Lung (tissue), 12 donors: ENCODE results near the gene MPG. TPM values are rescaled to one million over a fixed set of nuclear protein-coding genes. Genes with fewer than 3 reads are reported as not detected.

Source experiments
- ATAC-seq: fragments of 200-7000 bp; cut with Tn5 transposase; one replicate; pipeline ENCODE4 v1.9.1; 2020; ENCODE audit warnings: moderate number of reproducible peaks; ENCODE audit not compliant: insufficient read depth, low FRiP score
- DNase-seq, 3 donors: peaks; one replicate each; pipeline ENCODE4 v3.0.0-alpha.2; 2013 to 2017
- H3K27ac ChIP-seq, 2 donors: one replicate each; pipeline ENCODE4 v1.5.1; 2013; ENCODE audit warnings: mild to moderate bottlenecking in 2 of 2, moderate library complexity in 2 of 2, control low read depth in 1 of 2, inconsistent platforms in 1 of 2, low read depth in 1 of 2, low read length in 1 of 2
- H3K27me3 ChIP-seq, 3 donors: one replicate each; pipeline ENCODE4 v1.5.1; 2013; ENCODE audit warnings: low read length in 2 of 3; ENCODE audit not compliant: control insufficient read depth in 3 of 3, insufficient read depth in 3 of 3
- H3K36me3 ChIP-seq, 4 donors: one replicate each; pipeline ENCODE4 v1.5.1; 2013; ENCODE audit warnings: low read length in 4 of 4, mild to moderate bottlenecking in 1 of 4, moderate library complexity in 1 of 4; ENCODE audit not compliant: control insufficient read depth in 4 of 4, insufficient read depth in 4 of 4
- H3K4me1 ChIP-seq, 5 donors: one replicate each; pipeline ENCODE4 v1.5.1; 2013; ENCODE audit warnings: low read length in 5 of 5, mild to moderate bottlenecking in 2 of 5, moderate library complexity in 1 of 5; ENCODE audit not compliant: control insufficient read depth in 5 of 5, insufficient read depth in 5 of 5
- H3K4me3 ChIP-seq: one replicate; pipeline ENCODE4 v1.5.1; 2013; ENCODE audit warnings: mild to moderate bottlenecking, control low read depth, moderate library complexity
- H3K9ac ChIP-seq, 2 donors: one replicate each; pipeline ENCODE4 v1.5.1; 2013; ENCODE audit warnings: low read length in 2 of 2, control low read depth in 1 of 2; ENCODE audit not compliant: insufficient read depth in 1 of 2
- H3K9me3 ChIP-seq, 4 donors: one replicate each; pipeline ENCODE4 v1.5.1; 2013; ENCODE audit warnings: low read length in 3 of 4, mild to moderate bottlenecking in 1 of 4, moderate library complexity in 1 of 4; ENCODE audit not compliant: control insufficient read depth in 4 of 4, insufficient read depth in 3 of 4
- CTCF ChIP-seq: IDR thresholded peaks from 2 replicates; pipeline ENCODE4 v1.5.1; 2012; ENCODE audit warnings: mild to moderate bottlenecking; ENCODE audit errors: control extremely low read depth, extremely low read depth
- whole genome bisulfite sequencing, 2 donors: extraction: QIAGEN DNeasy Blood & Tissue Kit; methylation state at CpG; one replicate each; pipeline ENCODE4 v1.1.7; 2013; 5-methylcytosine and 5-hydroxymethylcytosine counted together
- polyA plus RNA-seq, 2 donors: library from polyadenylated mRNA; stranded (reverse); fragments of 200-250 nt; gene quantifications; one replicate each; pipeline ENCODE4 v1.2.1, GENCODE V29; 2013
- total RNA-seq, 2 donors: library from RNA; depleted of rRNA in 1 of 2; stranded (reverse); fragments of >200 nt in 1 of 2; gene quantifications; one replicate each; pipeline ENCODE4 v1.2.1, GENCODE V29; 2014 to 2021
- donor health status: control.
- donor health status: control.
- donor health status: Bipolar disorder and iron deficiency.
- donor health status: healthy.
- donor health status: DM: yes; HTN: yes; CAD: no.

Gene MPG
- total and polyA plus RNA-seq, 4 donors, result 61.1 to 101 (median 79.6) TPM

- ATAC-seq, result no peak
- H3K27me3 ChIP-seq, result no peaks in the 10 kb centered on the region
- peaks cover 0 to 36% (median 19%) of the 10 kb centered on the region in 5 donors for H3K4me1 ChIP-seq
- WGBS, 2 donors, result 85 to 93% methylated on average over 10 of the region's 10 CpGs
- no peak overlapping the region for H3K9ac ChIP-seq
- no peak overlapping the region for H3K4me3 ChIP-seq
- H3K9me3 ChIP-seq, result no peaks in the 10 kb centered on the region
- no peak for DNase-seq
- H3K36me3 ChIP-seq, result peaks cover 0 to 25% (median 9%) of the 10 kb centered on the region in 4 donors
- TF ChIP-seq CTCF, result no peak
- no peak overlapping the region for H3K27ac ChIP-seq
These were observed 10.7 kb upstream of the MPG start for GRCh38 chr16:67183-67791.

- no peaks in the 10 kb centered on the region for H3K9me3 ChIP-seq
- H3K27ac ChIP-seq, result no peak overlapping the region
- H3K9ac ChIP-seq, result no peak overlapping the region
- ATAC-seq, result no peak
- H3K36me3 ChIP-seq, result peaks cover 0 to 17% (median 7%) of the 10 kb centered on the region in 4 donors
- H3K4me3 ChIP-seq, result no peak overlapping the region
- DNase-seq, result no peak
- H3K4me1 ChIP-seq, result peaks cover 0 to 41% (median 25%) of the 10 kb centered on the region in 5 donors
- WGBS, 2 donors, result 88% methylated on average over 27 of the region's 27 CpGs
- TF ChIP-seq CTCF, result no peak
- H3K27me3 ChIP-seq, result no peaks in the 10 kb centered on the region
These were observed 9.9 kb upstream of the MPG start for GRCh38 chr16:67884-68789.

GRCh38 chr16:69181-69580, 8.8 kb upstream of the MPG start:
- no peak for ATAC-seq
- Histone ChIP-seq H3K4me3 (no peak overlapping the region), H3K27me3 (no peaks in the 10 kb centered on the region), H3K27ac (no peak overlapping the region), H3K4me1 (peaks cover 0 to 41% (median 34%) of the 10 kb centered on the region in 5 donors), H3K9me3 (no peaks in the 10 kb centered on the region), H3K9ac (no peak overlapping the region), H3K36me3 (peaks cover 0 to 7% (median 2%) of the 10 kb centered on the region in 4 donors)
- no peak for TF ChIP-seq CTCF
- no peak for DNase-seq
- WGBS, 2 donors, result 73 to 82% methylated on average over 8 of the region's 8 CpGs
